ENCODE measurements around the gene ACTR10.

Gene ACTR10

DNA sequence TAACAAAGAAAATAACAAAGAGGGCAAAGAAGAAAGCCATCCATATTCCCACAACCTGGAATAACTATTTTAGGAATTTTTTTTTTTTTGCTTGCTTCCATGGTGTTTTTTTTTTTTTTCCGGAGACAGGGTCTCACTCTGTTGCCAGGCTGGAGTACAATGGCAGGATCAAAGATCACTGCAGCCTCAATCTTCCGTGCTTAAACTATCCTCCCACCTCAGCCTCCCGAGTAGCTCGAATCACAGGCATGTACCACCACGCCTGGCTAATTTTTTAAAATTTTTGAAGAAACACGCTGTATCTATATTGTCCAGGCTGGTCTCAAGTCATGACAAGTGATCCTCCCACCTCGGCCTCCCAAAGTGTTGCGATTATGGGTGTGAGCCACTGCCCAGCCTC is 78.2 kb downstream of the ACTR10 start:
- H3K27me3 ChIP-seq = no peaks in the 10 kb centered on the region
- H3K4me3 ChIP-seq (ENCODE audit: low read depth in 1 of 2, low read length in 1 of 2) = no peak overlapping the region
- H3K9me3 ChIP-seq = no peaks in the 10 kb centered on the region
- TF ChIP-seq, protein P1, sequence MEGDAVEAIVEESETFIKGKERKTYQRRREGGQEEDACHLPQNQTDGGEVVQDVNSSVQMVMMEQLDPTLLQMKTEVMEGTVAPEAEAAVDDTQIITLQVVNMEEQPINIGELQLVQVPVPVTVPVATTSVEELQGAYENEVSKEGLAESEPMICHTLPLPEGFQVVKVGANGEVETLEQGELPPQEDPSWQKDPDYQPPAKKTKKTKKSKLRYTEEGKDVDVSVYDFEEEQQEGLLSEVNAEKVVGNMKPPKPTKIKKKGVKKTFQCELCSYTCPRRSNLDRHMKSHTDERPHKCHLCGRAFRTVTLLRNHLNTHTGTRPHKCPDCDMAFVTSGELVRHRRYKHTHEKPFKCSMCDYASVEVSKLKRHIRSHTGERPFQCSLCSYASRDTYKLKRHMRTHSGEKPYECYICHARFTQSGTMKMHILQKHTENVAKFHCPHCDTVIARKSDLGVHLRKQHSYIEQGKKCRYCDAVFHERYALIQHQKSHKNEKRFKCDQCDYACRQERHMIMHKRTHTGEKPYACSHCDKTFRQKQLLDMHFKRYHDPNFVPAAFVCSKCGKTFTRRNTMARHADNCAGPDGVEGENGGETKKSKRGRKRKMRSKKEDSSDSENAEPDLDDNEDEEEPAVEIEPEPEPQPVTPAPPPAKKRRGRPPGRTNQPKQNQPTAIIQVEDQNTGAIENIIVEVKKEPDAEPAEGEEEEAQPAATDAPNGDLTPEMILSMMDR (IDR thresholded peaks at IDR 0.05) = no peak
- H3K4me1 ChIP-seq (ENCODE audit: control insufficient read depth in 1 of 2, insufficient read depth in 1 of 2, low read depth in 1 of 2, low read length in 1 of 2) = peaks cover 10 to 13% of the 10 kb centered on the region in 2 experiments
- peaks cover 62% of the 10 kb centered on the region for H3K36me3 ChIP-seq
- H3K27ac ChIP-seq = no peak overlapping the region

DNA sequence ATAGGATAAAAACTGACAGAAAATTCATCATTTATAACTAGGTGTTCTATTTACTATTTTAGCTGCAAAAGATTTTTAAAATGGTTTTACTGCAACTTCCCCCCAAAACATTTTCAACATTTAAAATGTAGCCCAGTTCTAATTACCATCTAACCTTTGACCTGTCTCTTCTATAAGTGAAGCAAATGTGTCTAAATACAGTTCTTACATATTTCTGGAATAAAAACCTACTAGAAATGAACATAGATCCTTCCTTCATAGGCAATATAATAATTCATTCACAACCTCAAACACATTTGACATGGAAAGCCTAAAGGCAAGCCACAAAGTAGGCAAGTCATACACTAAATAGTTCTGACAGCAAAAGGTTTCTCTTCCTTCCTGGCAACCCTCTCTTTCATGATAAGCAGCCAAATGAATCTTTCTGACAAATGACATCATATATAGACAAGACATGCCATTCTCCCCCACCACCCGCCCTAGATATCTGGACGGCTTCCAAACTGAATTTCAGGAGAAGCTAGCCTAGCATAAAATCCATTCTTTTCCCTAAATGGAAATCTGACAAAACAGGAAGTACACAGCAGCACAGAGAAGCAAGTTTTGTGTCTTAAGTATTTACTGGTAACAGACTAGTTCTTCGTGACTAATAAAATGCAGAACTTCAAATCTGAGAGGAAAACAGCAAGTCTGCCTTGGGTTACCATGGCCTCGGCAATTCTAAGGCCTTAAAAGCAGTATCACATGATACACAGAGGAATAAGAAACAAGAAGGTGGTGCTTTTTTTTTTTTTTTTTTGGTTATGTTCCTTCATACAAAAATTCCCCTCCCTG is 81.2 kb downstream of the ACTR10 start:
- Histone ChIP-seq H3K27me3 (no peaks in the 10 kb centered on the region), H3K9me3 (no peaks in the 10 kb centered on the region), H3K4me3 (ENCODE audit: low read depth in 1 of 2, low read length in 1 of 2) (no peak overlapping the region), H3K4me1 (ENCODE audit: control insufficient read depth in 1 of 2, insufficient read depth in 1 of 2, low read depth in 1 of 2, low read length in 1 of 2) (peaks cover 10 to 13% of the 10 kb centered on the region in 2 experiments), H3K27ac (peak overlapping the region; percentile 84), H3K36me3 (peaks cover 72% of the 10 kb centered on the region)
- TF ChIP-seq, protein P1 (IDR thresholded peaks at IDR 0.05) = no peak

DNA sequence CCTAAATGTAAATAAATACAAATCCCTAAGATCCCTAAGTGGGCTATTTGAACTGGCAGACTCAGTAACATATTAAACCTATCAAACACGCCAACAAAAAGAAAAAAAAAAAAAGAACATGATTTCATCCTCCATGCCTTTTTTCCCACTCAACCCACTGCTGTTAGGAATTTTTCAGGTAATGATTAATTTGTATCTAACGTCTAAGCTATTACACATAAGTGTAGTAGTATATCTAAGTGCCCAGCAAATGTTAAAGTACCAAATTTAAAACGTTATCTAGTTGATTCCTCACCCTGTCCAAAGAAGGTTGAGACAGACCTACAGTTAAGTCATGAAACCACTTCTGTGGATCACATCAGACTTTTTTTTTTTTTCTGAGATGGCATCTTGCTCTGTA is 82.0 kb downstream of the ACTR10 start:
- Histone ChIP-seq H3K4me3 (ENCODE audit: low read depth in 1 of 2, low read length in 1 of 2) (no peak overlapping the region), H3K27me3 (no peaks in the 10 kb centered on the region), H3K9me3 (no peaks in the 10 kb centered on the region), H3K4me1 (ENCODE audit: control insufficient read depth in 1 of 2, insufficient read depth in 1 of 2, low read depth in 1 of 2, low read length in 1 of 2) (peaks cover 10 to 13% of the 10 kb centered on the region in 2 experiments), H3K36me3 (peaks cover 78% of the 10 kb centered on the region), H3K27ac (peak overlapping the region; percentile 84)
- TF ChIP-seq, protein P1 (IDR thresholded peaks at IDR 0.05) = no peak

DNA sequence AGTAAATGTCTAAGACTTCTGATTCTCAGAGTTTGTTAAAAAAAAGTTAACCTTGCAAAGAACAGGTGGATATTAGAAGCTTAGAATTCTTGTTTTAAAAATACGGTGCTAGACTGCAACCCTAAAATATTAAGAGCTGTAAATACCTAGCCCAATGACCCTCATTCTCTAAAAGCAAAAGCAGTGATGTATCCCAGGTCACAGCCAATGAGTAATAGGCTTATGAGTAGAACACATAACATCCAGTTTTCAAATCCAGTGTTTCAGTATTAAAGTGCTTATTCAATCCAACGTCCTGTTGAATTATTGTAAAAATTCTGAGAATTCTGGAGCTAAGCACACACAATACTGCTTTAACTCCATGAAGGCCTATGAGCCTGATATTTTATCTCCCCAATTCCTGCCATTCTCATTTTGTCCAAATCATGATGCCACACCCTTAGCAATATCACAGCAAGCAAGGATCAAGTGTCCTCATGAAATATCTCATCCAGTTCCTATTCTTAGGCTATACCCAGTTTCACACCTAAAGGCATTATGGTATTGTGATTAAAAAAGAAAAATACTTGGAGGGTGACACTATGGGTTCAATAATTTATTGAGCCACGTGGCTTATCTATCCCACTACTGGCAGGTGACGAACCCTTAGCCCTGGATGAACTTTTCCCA is 83.1 kb downstream of the ACTR10 start:
- TF ChIP-seq, protein P1 (IDR thresholded peaks at IDR 0.05) = no peak
- peaks cover 81% of the 10 kb centered on the region for H3K36me3 ChIP-seq
- H3K4me3 ChIP-seq (ENCODE audit: low read depth in 1 of 2, low read length in 1 of 2) = no peak overlapping the region
- H3K9me3 ChIP-seq = no peaks in the 10 kb centered on the region
- no peaks in the 10 kb centered on the region for H3K27me3 ChIP-seq
- H3K27ac ChIP-seq = no peak overlapping the region
- peaks cover 10 to 13% of the 10 kb centered on the region in 2 experiments for H3K4me1 ChIP-seq (ENCODE audit: control insufficient read depth in 1 of 2, insufficient read depth in 1 of 2, low read depth in 1 of 2, low read length in 1 of 2)

DNA sequence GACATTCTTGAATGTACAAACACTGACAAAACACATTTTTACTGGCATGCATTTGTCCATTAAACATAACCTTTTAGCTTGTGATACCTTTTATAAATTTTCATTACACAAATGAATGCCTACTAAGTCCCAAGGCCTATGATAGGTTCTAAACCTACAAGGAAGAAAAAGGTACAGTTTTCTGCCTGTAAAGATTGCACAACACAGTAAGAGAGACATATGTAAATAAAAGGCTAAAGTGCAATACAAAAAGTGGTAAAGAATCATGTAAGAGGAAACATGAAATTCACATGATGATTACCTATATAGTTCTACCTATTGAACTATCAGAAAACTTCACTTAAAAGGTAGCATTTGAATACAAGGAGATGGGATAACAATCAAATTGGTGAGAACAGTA is 83.8 kb downstream of the ACTR10 start:
- Histone ChIP-seq H3K27ac (no peak overlapping the region), H3K4me3 (ENCODE audit: low read depth in 1 of 2, low read length in 1 of 2) (no peak overlapping the region), H3K36me3 (peaks cover 82% of the 10 kb centered on the region), H3K4me1 (ENCODE audit: control insufficient read depth in 1 of 2, insufficient read depth in 1 of 2, low read depth in 1 of 2, low read length in 1 of 2) (peaks cover 10 to 16% of the 10 kb centered on the region in 2 experiments), H3K27me3 (no peaks in the 10 kb centered on the region), H3K9me3 (no peaks in the 10 kb centered on the region)
- TF ChIP-seq, protein P1 (IDR thresholded peaks at IDR 0.05) = no peak
